Fibroblast of the aortic adventitia (primary cell): Measurements from ENCODE around the gene CFH. TPM values are rescaled to one million over a fixed set of nuclear protein-coding genes. Genes with fewer than 3 reads are reported as not detected.

Experiments used
- DNase-seq: peaks from one replicate; pipeline ENCODE4 v3.0.0-alpha.2; 2010; ENCODE audit warnings: low read depth
- H3K4me3 ChIP-seq: 2 replicates; pipeline ENCODE4 v1.5.1; 2011; ENCODE audit warnings: low read depth, mild to moderate bottlenecking, control low read depth, low read length, moderate library complexity
- CTCF ChIP-seq: IDR thresholded peaks from 2 replicates; pipeline ENCODE4 v1.5.1; 2011; ENCODE audit warnings: mild to moderate bottlenecking, low read length, control low read depth, inconsistent platforms; ENCODE audit not compliant: insufficient read depth
- total RNA-seq: library from RNA; depleted of rRNA; stranded (reverse); fragments of >200 nt; gene quantifications from 2 replicates; pipeline ENCODE4 v1.2.3, GENCODE V29; 2012; ENCODE audit warnings: low replicate concordance

Gene CFH
- total RNA-seq, 1 donor = 105 TPM

- TF ChIP-seq CTCF = no peak
- H3K4me3 ChIP-seq = no peak overlapping the region
- no peak for DNase-seq
Observed at GRCh38 chr1:196660272-196660671, 8.4 kb downstream of the CFH start.

- H3K4me3 ChIP-seq = peak overlapping the region; percentile 32
- DNase-seq = peak; percentile 66
- peak; percentile 35 for TF ChIP-seq CTCF
Observed at GRCh38 chr1:196660852-196661251, 9.0 kb downstream of the CFH start.

- H3K4me3 ChIP-seq = no peak overlapping the region
- no peak for TF ChIP-seq CTCF
- no peak for DNase-seq
Observed at GRCh38 chr1:196661345-196661744, 9.5 kb downstream of the CFH start.

GRCh38 chr1:196667131-196667530 lies 15.3 kb downstream of the CFH start:
- DNase-seq = no peak
- TF ChIP-seq CTCF = no peak
- H3K4me3 ChIP-seq = no peak overlapping the region

GRCh38 chr1:196669051-196669450 lies 17.2 kb downstream of the CFH start:
- H3K4me3 ChIP-seq = no peak overlapping the region
- no peak for DNase-seq
- TF ChIP-seq CTCF = no peak

GRCh38 chr1:196669693-196670092 lies 17.9 kb downstream of the CFH start:
- no peak overlapping the region for H3K4me3 ChIP-seq
- no peak for DNase-seq
- no peak for TF ChIP-seq CTCF

- H3K4me3 ChIP-seq = no peak overlapping the region
- TF ChIP-seq CTCF = no peak
- no peak for DNase-seq
Observed at GRCh38 chr1:196674908-196675307, 23.1 kb downstream of the CFH start.
